ENCODE results near the gene GTF3C1. TPM values are rescaled to one million over a fixed set of nuclear protein-coding genes. Genes with fewer than 3 reads are reported as not detected.

Gene GTF3C1
- total and polyA plus RNA-seq, 2 of the 8 experiments (the other 6 are each of a cell fraction or from before 2014, with no cell fraction given) = 89.3 to 126 TPM

- no peak for TF ChIP-seq CHD7 (IDR thresholded peaks at IDR 0.05; ENCODE audit: insufficient replicate concordance, low read length)
- no peak for TF ChIP-seq RNF2 (IDR thresholded peaks at IDR 0.05; ENCODE audit: borderline replicate concordance, low read depth, low read length, missing control alignments, poor library complexity, severe bottlenecking)
- TF ChIP-seq BCL11A (IDR thresholded peaks at IDR 0.05; ENCODE audit: low read depth in 2 of 2, low read length in 2 of 2) = no peak
- TF ChIP-seq SRF (IDR thresholded peaks at IDR 0.05; ENCODE audit: low read depth, low read length) = no peak
- TF ChIP-seq CBX5 (IDR thresholded peaks at IDR 0.05; ENCODE audit: low read depth, low read length) = no peak
- no peak for TF ChIP-seq ZNF274 (IDR thresholded peaks at IDR 0.05; ENCODE audit: borderline replicate concordance, extremely low read depth, low read length)
- no peak for TF ChIP-seq YY1 (IDR thresholded peaks at IDR 0.05; ENCODE audit: low read depth, low read length)
- no peak for TF ChIP-seq GTF2F1 (IDR thresholded peaks at IDR 0.05; ENCODE audit: borderline replicate concordance, low read depth, low read length)
- TF ChIP-seq TCF12 (IDR thresholded peaks at IDR 0.05; ENCODE audit: low read depth, low read length) = no peak
- TF ChIP-seq JUND (IDR thresholded peaks at IDR 0.05; ENCODE audit: low read length) = no peak
Observed at GRCh38 chr16:27421961-27422740, 127.6 kb downstream of the GTF3C1 start (continued).
